SK-N-MC (cell line): ENCODE data around the gene NOS1.

ENCODE experiments used
- EZH2 ChIP-seq: fragments of 200-600 bp; sonication (generic); IDR thresholded peaks from one replicate; pipeline ENCODE4 v1.6.1; 2017; ENCODE audit warnings: antibody characterized with exemption
- FOXP2 ChIP-seq: optimal IDR thresholded peaks from 2 replicates; pipeline ENCODE3; 2011; ENCODE audit warnings: mild to moderate bottlenecking, moderate library complexity; ENCODE audit not compliant: insufficient read depth; ENCODE audit errors: extremely low read length, control extremely low read depth

- TF ChIP-seq EZH2: no peak
- TF ChIP-seq FOXP2: no peak
Measured at GRCh38 chr12:117208206-117208605, 153.2 kb downstream of the NOS1 start.
